ENCODE data around the gene CDK5RAP2. TPM values are rescaled to one million over a fixed set of nuclear protein-coding genes. Genes with fewer than 3 reads are reported as not detected.

Gene CDK5RAP2
- total and polyA plus RNA-seq, 9 of the 15 experiments (the other 6 are each of a cell fraction or from before 2014, with no cell fraction given) = 19.9 to 68.8 (median 42.2) TPM

DNA sequence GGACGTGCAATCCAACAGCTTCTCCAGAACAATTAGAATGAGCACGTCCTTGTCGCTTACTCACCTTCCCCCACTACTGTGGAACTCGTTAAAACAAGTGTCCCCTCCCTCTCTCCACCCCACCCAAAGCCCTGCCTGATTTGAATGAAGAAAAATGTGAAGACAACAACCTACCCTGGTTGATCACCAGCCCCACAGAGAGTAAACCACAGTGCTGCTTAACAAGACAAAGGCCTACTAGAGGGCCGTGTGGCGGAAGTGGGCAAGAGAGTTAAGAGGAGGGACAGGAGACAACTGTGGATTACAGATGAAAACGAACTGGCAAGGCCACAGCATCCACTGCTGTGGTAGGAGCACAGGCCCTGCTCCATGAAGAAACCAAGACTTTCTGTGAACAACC, 51.1 kb downstream of the CDK5RAP2 start (continued):
- TF ChIP-seq, protein P1, sequence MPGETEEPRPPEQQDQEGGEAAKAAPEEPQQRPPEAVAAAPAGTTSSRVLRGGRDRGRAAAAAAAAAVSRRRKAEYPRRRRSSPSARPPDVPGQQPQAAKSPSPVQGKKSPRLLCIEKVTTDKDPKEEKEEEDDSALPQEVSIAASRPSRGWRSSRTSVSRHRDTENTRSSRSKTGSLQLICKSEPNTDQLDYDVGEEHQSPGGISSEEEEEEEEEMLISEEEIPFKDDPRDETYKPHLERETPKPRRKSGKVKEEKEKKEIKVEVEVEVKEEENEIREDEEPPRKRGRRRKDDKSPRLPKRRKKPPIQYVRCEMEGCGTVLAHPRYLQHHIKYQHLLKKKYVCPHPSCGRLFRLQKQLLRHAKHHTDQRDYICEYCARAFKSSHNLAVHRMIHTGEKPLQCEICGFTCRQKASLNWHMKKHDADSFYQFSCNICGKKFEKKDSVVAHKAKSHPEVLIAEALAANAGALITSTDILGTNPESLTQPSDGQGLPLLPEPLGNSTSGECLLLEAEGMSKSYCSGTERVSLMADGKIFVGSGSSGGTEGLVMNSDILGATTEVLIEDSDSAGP (CRISPR knock-in tag; IDR thresholded peaks at IDR 0.05) = no peak
- TF ChIP-seq ARID1B (IDR thresholded peaks at IDR 0.05) (no peak), ZNF347 (CRISPR knock-in tag; IDR thresholded peaks at IDR 0.05; ENCODE audit: low read depth) (no peak), TBL1XR1 (IDR thresholded peaks at IDR 0.05; ENCODE audit: low read length in 2 of 2) (no peak), SMAD2 (IDR thresholded peaks at IDR 0.05; ENCODE audit: low read depth, low read length) (no peak), NRF1 (conservative IDR thresholded peaks at IDR 0.05 in 1 of 2, IDR thresholded peaks at IDR 0.05 in 1 of 2) (no peak), HNRNPK (IDR thresholded peaks at IDR 0.05; ENCODE audit: low read depth, low read length, poor library complexity, severe bottlenecking) (no peak), DIDO1 (tag; IDR thresholded peaks at IDR 0.05; ENCODE audit: low read depth) (no peak), ATF7 (IDR thresholded peaks at IDR 0.05) (no peak)
- TF ChIP-seq, protein P2, sequence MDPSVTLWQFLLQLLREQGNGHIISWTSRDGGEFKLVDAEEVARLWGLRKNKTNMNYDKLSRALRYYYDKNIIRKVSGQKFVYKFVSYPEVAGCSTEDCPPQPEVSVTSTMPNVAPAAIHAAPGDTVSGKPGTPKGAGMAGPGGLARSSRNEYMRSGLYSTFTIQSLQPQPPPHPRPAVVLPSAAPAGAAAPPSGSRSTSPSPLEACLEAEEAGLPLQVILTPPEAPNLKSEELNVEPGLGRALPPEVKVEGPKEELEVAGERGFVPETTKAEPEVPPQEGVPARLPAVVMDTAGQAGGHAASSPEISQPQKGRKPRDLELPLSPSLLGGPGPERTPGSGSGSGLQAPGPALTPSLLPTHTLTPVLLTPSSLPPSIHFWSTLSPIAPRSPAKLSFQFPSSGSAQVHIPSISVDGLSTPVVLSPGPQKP (CRISPR knock-in tag; IDR thresholded peaks at IDR 0.05) = no peak

Data from K562 (cell line).